GM12872 (cell line): ENCODE data around the gene SLC15A4.

Source experiments
- CTCF ChIP-seq: IDR thresholded peaks from 3 replicates; pipeline ENCODE4 v1.5.1; 2011; ENCODE audit warnings: low read depth, mild to moderate bottlenecking, low read length, moderate library complexity; ENCODE audit not compliant: insufficient read depth

SLC15A4 gene

GRCh38 chr12:128797119-128798118 is 26.3 kb downstream of the SLC15A4 start:
- TF ChIP-seq CTCF, result no peak

GRCh38 chr12:128796439-128797118 is 27.2 kb downstream of the SLC15A4 start:
- TF ChIP-seq CTCF, result no peak

GRCh38 chr12:128795530-128796361 is 28.0 kb downstream of the SLC15A4 start:
- no peak for TF ChIP-seq CTCF

GRCh38 chr12:128794661-128795529 is 28.9 kb downstream of the SLC15A4 start:
- no peak for TF ChIP-seq CTCF

GRCh38 chr12:128793701-128794100 is 30.1 kb downstream of the SLC15A4 start:
- no peak for TF ChIP-seq CTCF

- no peak for TF ChIP-seq CTCF
Measured at GRCh38 chr12:128792881-128793280, 30.9 kb downstream of the SLC15A4 start.
